GM18499 (cell line): ENCODE measurements around the gene NAA40.

ENCODE experiments used
- ATAC-seq: cut with Tn5 transposase; IDR thresholded peaks from one replicate; pipeline ENCODE4 v1.9.1; 2021; ENCODE audit warnings: moderate number of reproducible peaks; ENCODE audit not compliant: insufficient read depth, unreplicated experiment

NAA40 gene

DNA sequence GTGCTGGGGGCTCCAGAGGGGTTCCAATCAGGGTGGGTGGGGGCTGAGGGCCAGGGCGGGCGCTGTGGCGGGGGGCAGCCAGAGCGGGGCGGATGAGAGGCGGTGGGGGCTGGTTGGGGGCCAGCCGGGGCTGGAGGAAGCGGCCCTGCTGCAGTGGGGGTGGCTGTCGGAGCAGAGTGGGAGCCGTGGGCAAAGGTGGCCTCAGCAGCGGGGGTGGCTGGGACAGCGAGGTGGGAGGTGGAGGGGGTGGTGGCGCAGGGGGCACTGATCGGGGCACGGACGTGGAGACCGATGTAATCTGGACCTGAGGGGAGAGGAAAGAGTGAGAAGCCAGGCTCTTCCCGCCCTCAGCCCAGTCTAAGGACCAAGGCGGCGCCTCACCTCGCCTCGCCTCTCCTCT lies 26.9 kb upstream of the NAA40 start:
- no peak for ATAC-seq

DNA sequence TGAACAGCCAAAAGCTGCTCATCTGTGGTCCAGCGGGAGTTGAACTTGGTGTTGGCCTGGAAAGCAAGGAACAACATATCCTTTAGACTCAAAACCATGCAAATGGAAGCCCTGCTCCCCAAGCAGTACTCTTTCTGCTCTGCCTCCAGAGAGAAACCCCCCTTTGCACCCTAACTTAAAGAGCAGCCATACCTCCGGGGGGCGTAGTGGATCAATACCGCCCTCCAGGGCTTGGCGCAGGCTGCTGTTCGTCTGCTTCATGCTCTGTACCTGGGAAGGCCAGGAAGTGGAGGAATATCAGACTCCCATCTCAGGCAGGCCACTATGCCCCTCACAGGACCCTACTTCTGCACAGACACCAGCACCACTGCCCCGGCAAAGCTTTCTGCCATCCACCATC lies 26.1 kb upstream of the NAA40 start:
- no peak for ATAC-seq

DNA sequence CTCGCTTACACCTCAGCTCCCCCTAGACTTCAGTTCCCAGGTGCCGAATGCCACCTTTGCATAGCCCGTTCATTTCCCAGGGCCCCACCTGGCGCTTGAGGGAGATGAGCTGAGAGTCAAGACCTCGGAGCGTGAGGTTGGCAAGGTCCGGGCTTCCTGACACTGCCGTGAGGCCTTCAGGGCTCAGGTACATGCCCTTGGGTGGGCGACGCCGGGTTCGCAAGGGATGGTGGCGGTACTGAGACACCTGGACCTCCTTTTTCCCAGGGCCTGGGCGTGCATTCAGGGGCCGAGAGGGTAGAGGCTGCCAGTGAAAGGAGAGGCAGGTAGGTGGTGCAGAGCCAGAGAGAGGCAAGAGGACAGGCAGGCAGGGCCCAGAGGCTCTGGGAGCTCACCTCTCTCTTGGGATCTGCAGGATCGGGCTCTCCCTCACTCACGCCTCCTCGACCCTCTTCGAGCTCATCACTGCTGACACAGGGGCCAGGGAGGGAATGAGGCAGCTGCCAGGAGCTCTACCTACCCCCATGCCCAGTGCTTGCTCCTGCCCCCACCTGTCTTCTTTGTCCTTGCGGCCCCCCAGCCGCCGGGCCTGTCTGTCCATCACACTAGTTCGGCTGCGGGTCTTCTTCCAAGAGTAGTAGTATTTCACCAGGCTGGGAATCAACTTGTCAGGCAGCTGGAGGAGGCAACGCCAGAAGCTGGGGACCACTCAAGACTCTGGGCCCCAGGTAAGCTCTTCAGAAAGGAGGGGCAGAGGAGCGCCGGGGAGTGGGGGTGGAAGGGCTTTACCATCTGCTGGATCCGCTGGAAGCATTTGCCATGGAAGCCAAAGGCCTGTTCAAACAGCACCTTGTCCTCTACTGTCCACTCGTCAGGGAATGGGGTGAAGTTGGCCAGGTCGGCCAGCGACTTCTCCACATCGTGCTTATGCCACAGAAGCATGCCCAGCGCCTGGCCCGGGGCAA lies 24.7 kb upstream of the NAA40 start:
- ATAC-seq = no peak

DNA sequence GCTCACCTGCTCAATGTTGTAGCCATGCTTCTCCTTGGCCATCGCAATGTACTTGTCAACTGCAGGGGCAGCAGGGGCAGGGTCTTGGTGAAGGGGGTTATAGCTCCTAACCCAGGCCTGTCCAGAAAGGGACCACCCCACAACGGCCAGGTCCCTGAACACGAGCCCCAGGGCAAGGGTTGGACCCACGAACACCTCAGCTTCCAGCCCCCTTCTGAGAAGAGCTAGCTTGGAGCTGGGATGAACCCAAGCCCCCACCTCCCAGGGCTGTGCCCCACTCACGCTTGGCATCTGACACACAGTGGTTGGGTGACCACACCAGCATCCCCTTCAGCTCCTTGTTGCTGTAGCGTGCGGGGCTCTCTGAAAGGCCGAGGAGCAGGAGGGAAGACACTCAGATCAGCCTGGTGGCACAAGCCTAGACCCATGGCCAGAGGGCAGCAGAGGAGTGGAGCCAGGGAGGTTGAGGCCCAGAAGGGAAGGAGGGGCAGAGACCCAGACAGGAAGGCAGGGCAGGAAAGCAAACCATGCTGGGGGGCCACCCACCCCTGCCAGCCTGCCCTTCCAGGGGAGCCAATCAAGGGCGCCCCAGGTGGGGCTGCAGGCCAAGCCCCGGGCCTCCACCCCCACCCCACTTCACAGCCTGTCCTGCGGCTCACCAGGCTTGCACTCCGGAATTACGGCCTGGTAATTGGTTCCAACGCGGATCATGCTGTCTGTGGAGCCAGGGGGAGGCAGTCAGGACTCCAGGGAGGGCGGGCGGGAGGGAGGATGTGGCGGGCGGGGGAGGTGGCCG lies 23.7 kb upstream of the NAA40 start:
- no peak for ATAC-seq

DNA sequence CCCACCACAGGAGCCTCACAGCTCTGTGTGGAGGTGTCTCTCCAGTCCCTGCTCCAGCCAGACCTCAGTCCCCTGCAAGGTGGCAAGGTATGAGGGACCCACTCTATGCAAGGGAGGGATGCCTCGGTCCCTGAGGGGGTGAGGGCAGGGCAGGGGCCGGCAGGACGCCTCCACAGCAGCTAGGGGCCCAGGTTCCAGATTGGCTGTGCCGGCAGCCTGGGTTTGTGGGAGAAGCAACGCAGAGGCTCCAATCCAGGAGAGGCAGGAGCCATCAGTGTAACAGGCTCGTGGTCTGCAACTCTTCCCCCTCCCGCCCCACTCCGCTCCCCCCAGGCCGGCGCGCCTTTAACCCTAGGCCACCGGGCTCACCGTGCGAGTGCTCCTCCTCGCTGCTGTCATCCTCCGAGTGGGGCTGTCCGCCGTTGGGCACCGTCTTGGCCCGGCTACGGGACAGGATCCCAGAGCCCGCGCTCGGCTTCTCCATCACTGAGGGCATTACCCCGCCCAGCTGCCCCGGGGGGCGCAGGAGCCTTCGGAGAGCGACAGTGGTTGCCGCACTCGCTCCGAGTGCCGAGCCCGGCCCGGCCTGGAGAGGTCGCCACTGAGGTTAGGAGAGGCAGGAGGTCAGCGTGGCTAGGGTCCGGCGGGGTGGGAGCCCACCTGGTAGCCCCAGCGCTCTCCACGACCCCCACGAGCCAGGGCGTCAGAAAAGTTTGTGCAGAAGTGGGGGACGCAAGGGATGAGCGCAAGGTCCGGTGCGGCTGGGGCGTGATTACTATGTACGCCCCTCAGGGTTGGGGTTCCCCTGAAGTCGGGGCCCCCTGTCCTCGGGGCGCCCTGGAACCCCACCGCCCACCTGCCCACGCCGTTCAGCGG lies 22.6 kb upstream of the NAA40 start:
- ATAC-seq = no peak

DNA sequence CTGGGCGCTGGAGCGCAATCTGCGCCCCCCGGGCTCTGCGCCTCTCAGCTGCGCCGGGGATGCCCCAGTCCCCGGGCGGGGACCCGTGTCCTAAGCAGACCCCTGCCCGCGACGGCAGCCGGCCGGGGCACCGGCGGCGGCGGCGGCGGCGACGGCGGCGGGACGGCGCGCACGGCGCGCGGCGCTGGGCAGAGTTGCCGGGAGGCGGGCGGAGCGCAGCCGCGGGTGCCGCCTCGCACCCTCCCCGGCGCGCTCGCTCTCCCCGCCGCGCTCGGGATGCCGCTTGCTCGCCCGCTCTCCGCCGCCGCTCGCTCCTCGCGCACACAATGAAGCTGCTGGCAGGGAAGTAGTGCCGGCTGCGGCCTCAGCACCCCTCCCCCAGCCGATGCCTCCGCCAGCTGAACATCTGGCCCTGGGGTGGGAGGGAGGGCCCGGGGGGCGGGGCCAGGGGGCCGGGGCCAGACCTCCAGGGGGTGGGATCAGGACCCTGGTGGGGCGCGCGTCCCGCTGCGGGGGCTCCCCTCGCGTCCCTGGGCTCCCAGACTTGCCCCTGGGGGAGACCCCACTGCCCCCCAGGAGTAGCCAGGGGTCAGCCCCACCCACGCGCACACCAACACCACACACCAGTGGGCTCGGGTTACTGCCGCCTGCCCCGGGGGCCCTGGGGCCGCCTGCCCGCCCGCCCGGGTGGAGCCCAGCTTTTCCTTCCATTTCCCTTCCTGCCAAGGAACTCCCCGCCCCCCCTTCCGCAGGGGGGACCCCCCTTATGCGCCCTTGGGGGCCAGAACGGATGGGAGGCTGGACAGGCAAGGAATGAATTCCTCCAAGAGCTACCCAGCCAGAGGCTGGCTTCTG lies 21.7 kb upstream of the NAA40 start, which contains the start of gene RCOR2:
TSS of gene RCOR2 (minus strand) at position 328 of the 855 bp plus-strand sequence. CDS start 708 bp downstream, outside the sequence.
- no peak for ATAC-seq

DNA sequence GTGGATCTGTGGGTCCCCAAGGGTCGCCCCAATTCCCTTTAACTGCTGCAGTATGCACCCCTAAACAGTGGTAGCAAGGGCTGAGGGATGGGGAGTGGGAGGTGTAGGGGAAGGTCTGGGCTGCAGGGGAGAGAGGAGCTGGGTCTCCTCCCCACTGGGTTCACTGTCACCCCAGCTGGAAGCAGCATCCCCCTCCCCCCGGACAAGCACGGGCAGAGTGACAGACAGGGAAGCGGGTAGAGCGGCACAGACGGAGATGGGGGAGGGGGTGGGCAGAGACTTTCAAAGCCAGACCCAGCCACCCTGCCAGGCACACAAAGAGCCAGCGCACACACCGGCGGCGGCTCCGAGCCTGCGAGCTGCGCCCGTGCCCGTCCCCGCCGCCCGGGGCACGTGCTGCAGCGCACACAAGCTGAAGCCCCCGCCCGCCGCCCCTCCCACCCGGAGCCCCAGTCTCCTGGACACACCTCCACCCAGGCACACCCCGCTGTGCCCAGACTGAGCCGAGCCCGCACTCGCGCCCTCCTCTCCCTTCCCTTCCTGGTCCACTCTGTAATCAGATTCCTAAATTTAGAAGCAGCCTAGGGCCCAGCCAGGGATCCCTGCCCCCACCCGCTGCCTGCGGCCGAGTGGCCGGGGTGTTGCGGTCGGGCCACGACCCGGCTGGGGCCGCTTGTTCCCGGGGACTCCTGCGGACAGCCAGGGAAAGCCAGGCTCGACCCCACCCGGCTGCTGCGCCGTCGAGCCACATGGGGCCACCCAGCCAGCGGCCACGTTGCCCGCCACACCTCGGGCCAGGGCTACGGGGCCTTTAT lies 20.9 kb upstream of the NAA40 start:
- no peak for ATAC-seq

DNA sequence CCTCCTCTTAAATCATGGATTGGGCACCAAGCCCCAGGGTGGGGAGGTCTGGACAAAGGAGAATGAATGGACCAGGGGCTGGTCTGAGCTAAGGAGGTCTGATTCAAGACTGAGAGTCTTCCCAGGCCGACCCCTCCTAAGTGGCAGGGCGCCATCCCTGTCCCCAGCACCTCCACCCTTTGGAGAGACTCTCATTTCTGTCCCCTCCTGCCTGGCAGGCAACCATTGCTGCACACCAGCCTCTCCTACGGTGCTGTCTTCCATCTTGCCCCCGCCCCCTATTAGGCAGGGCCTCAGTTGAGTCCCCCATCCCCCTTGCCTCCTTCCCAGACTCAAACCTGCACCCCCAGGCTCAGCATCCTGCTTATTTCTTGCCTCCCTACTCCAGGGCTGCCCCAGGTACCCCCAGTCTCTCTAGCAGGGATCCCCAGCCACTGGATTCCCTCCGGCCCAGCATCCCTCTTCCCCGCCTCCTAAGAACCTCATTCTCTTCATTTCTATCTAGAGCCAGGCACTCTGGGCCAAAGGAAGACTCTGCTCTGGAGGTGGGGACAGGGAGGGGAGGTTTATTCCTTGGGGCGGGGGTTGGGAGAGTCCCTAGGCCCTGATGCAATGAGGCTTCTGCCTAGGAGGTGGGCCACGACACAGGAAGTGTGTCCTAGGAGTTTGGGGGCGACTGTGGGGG lies 20.2 kb upstream of the NAA40 start:
- no peak for ATAC-seq

DNA sequence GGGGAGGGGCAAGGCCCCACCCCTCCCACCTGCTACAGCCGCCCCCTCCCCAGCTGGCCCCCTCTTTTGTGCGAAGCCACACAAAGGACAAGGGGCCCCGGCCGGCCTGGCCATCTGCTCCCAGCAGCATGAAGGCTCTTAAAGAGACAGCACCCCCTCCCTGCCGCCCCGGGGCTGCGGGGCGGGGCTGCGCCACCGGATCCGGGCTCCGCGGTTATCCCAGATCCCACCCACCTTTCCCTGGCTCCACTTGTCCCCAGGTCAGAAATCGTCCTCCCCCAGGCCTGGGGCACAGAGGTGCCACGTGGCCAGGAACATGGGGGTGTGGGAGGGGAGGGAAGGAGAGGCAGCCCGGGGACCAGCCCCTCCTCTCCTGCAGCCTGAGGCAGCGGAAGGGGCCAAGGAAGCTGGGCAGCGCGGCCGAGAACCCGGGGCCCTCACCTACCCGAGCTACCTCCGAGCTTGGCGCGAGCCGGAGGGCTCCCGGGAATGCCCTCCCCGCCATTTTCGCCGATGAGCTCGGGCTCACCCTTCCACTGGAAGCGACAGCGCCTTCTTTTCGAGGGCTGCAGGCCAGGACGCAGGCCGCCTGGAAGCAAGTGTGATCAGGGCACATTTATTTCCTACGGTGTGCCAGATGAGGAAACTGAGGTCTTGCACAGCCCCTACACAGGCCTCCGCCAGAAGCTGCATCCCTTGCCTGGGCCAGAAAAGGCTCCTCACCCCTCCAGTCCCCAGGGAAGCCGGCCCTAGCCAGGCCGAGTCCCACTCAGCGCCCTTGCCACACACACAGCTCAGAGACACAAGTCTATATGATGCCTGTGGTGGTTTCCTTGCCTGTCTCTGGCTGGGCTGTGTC lies 19.3 kb upstream of the NAA40 start:
- no peak for ATAC-seq

DNA sequence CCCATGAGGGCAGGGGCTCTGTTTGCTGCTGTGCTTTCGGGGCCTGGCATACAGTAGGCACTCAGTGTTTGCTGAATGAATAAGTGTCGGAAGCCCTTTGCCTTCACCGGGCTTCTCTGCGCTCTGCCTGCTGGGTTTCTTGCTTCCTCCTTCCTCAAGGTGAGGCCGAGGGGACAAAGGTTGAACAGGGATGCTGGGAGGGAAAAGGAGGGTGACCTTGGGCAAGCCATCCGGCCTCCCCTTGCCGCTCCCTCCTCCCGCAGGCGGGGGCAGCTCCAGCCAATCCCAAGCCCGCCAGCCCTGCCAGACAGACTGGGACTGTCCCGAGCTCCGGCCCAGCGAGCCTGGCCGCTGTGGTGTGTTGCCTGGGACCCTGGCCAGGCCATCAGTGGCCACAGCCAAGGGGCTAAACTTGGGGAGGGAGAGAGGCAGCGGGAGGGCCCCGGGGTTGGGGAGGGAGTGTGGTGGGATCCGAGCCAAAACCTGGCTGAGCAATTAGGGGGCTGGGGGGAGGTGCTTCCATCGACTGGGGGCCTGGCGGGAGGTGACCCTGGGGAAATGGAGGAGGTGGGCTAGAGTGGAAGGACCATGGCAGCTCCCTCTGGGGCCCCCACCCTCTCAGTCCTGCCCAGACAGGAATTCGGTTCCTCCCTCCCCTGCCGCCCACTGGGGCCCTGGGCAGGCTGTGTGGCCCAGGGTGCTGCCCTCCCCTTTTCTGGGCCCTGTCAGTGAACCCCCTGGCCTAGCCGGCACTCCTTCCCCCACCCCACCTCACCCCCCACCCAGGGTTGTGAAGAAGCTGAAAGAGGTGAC lies 18.5 kb upstream of the NAA40 start:
- no peak for ATAC-seq

DNA sequence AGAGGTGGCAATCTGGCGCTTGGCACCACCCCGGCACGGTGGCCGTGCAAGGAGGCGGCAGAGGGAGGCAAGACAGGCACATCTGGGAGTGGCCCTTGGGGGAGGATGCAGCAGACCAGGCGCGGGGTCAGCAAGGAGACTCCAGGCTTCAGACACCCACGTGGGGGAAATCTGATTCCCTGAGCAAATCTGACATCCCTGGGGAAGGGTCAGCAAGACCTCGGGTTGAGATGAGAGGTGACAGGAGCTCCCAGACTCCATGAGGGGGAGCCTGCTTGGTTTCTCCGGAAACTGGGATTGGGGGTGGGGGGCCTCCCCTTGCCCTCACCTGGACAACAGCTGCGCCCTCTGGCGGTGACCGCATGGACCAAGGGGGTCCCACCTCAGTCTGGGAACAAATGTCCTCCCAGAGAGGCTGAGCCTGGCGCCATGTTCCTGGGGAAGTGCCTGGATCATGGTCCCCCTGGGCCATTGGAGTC lies 17.8 kb upstream of the NAA40 start:
- ATAC-seq = no peak

DNA sequence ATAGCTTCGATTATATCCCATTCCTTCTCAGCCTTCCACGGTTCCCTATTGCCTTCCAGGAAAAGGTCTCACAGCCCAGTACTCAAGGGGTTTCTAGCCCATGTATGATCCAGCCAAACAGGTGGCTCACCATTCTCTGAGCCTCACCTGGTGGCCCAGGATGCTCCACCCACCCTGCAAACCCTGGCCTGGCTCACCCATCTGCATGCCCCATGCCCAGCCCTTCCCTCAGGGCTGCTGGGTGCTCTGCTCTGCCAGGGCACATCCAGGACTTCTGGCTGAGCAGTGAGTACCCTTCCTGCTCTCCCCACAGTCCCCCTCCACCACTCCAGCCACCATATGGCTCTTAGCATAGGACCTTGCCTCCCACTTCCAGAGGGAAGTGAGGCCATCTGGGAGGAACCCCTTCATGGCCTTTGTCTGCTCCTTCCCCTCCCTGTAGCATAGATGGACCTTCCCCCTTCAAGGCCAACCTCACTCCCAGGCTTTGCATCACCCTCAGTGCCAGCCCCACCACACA lies 16.1 kb upstream of the NAA40 start:
- ATAC-seq = no peak

DNA sequence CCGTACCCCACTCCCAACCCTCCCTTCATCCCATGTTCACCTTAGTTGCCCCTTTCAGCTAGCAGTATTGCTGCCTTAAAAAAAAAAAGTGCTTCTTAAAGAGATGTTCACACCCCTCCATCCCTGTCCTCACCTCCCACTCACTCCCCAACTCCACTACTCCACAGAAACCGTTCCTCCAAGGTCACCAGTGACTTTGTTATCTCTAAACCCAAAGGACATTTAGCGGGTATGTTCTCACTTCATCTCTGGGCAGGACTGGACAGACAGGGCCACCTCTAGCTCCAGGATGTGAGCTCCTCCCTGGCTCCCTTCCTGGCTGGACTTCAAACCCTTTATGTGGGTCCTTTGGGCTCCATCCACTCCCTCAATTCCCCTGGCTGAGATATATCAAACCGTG lies 15.5 kb upstream of the NAA40 start:
- ATAC-seq = no peak

DNA sequence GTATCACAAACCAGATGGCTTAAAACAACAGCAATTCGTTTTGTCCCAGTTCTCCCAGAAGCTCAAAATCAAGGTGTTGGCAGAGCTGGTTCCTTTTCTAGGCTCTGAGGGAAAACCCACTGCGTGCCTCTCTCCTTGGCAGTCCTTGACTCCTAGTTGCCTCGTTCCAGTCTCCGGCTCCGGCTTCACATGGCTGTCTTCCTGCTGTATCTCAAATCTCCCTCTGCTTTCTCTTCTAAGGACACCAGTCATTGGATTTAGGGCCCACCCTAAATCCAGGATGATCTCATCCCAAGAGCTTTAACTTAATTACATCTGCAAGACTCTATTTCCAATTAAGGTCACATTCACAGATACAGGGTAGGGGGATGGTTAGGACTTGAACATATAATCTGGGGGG lies 9.2 kb upstream of the NAA40 start:
- no peak for ATAC-seq

DNA sequence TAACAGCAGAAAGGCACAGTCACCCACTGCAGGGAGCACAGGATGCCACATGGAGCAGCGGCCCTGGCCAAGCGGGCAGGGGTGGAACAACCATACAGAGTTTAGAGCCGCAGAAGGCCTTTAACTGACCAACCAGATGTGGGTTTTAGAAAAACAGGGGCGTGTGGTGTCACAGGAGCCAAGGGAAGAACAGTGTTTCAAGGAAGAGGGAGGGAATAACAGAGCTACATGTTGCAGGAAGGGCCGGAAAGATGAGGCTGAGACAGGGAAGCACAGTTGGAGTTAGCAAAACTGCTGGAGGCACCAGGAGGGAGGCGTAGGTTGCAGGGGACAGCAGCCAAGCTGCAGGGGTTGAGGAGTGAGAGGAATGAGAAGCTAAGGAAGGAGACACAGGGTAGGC lies 7.8 kb upstream of the NAA40 start:
- ATAC-seq = no peak

DNA sequence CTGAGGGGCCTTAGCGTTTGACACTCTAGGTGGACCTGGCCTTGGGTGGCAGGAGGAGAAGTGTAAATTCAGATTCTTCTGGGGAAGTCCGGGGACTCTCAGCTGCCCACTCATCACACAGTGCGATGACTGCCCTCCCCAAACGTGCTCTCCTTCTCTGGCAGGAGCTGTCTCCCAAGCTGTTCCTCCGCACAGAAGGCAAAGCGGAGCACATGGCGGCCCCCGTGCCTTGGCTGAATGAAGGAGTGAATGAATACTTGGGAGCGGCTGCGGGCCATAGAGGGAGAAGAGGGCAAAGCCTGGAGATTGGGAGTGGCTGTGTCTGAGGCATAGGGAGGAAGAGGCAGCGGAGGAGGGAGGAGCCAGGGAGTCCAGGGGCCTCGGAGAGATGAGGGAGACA lies 6.9 kb upstream of the NAA40 start:
- no peak for ATAC-seq
